ENCODE data around the gene LRRC74B. TPM values are rescaled to one million over a fixed set of nuclear protein-coding genes. Genes with fewer than 3 reads are reported as not detected.
"Not testable (repeated sequence)": the region's sequence is repeated elsewhere in the genome, so short reads cannot be mapped to it uniquely, and the experiment has no call there.

Gene LRRC74B
- total RNA-seq, 2 donors from 2014 or later: not detected

DNA sequence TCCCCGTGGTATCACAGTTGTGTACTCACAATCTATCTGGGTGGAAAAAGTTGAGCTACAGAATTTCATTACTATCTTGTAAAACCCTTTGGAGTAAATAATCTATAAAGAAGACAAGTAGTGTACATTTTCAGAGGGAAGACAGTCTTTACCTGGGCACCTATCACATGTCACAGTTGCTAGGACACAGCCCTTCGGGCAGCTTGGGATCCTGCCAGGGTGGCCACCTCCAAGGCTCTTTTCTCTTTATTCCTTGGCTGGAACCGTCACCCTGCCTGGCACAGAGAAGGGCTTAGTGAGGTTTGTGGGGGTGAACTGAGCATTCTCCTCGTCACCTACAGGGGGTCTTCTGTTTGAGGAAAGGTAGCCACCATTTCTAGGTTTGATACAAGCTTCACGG lies 23.6 kb downstream of the LRRC74B start:
- H3K4me3 Mint-ChIP-seq: no peak overlapping the region
- no peak overlapping the region for H3K27ac Mint-ChIP-seq
- peaks cover 6% of the 10 kb centered on the region for H3K27me3 Mint-ChIP-seq
- no peak for ATAC-seq (replicated peaks)
- H3K36me3 Mint-ChIP-seq (ENCODE audit: low read depth): no peaks in the 10 kb centered on the region
- no peaks in the 10 kb centered on the region for H3K9me3 Mint-ChIP-seq
- H3K4me1 Mint-ChIP-seq: peaks cover 7% of the 10 kb centered on the region

DNA sequence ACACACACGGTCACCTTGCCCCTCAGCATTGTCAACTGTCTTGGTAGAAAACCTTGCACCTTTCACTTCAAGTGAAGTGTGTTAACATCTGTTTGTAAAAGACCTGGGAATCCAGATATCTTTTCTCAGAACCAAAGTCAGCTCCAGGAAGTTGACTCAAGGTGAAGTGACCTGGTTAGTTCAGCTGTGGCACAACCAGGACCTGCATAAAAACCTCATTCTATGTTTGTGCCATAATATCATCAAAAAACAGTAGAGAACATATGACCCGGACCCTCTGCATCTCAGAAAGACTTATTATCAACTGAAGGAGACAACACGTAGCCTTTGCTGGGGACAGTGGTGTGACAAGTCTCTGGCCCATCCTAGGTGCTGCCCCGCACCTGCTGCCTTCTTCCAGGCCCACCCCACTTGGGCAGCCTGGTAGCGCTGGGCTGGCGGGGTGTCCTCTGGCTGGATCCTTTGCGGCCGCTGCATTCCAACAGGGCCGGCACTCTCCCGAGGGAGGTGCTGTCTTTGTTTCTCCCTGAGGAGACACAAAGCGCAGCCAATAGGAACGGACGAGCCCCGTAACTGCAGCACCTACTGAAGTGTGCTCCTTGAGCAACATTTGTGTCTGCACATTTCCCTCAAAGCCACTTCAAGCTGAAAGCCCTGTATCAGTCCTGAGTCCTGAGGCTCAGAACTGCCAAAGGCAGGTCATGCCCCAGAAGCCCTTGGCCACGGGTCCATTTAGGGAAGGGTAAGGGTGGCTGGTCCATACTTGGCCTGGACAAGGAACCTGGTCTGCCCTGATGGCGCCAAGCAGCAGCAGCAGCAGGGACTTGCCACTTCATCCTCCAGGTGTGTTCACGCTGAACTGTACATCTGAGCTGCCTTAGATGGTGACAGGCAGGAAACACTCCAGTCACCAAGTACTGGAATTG lies 25.2 kb downstream of the LRRC74B start:
- Mint-ChIP-seq H3K4me3 (no peak overlapping the region), H3K4me1 (peaks cover 7% of the 10 kb centered on the region), H3K9me3 (no peaks in the 10 kb centered on the region), H3K27ac (no peak overlapping the region), H3K36me3 (ENCODE audit: low read depth) (no peaks in the 10 kb centered on the region), H3K27me3 (peaks cover 6% of the 10 kb centered on the region)
- ATAC-seq (replicated peaks): no peak

DNA sequence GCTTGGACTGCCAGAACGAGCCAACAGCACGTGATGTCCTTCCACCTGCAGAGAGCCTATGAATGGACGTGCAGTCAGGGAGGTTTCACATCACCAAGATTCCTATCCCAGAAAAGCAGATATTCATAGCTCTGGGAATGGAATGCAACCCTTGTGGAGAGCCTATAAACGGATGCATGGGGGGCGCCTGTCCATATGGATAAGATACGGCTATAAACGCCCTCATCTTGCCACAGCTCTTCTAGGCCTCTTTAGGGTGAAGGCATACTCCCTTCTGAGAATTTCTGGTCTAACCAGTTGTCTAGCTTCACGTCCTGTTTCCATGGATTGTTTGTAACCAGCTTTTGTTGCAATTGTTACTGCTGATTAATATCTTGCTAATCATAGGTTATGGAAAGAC lies 26.1 kb downstream of the LRRC74B start:
- H3K4me1 Mint-ChIP-seq; H3K9me3 Mint-ChIP-seq; H3K27ac Mint-ChIP-seq; H3K27me3 Mint-ChIP-seq; H3K4me3 Mint-ChIP-seq; H3K36me3 Mint-ChIP-seq (ENCODE audit: low read depth); ATAC-seq (replicated peaks): not testable (repeated sequence)

DNA sequence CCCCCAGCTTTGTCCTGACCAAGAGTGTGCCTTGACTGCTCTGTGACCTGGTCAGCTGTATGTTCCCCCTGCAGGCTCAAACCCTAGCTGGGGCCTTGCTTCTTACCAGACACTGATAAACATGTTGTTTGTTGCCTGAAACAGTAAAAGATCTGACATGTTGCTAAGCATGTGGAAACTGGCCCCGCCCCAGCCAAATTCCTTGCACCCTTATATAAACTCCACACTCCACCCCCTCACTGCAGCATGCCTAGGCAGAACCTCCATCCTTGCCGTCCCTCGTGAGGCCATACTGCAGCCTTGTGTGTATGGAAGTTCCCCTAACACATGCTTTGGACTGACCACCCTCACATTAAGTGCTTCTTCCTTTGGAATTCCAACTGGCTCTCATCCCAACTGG lies 27.3 kb downstream of the LRRC74B start:
- H3K36me3 Mint-ChIP-seq (ENCODE audit: low read depth): no peaks in the 10 kb centered on the region
- H3K4me1 Mint-ChIP-seq: peaks cover 5% of the 10 kb centered on the region
- H3K4me3 Mint-ChIP-seq: no peak overlapping the region
- H3K27me3 Mint-ChIP-seq: peaks cover 3% of the 10 kb centered on the region
- H3K9me3 Mint-ChIP-seq: no peaks in the 10 kb centered on the region
- H3K27ac Mint-ChIP-seq: no peak overlapping the region
- no peak for ATAC-seq (replicated peaks)

DNA sequence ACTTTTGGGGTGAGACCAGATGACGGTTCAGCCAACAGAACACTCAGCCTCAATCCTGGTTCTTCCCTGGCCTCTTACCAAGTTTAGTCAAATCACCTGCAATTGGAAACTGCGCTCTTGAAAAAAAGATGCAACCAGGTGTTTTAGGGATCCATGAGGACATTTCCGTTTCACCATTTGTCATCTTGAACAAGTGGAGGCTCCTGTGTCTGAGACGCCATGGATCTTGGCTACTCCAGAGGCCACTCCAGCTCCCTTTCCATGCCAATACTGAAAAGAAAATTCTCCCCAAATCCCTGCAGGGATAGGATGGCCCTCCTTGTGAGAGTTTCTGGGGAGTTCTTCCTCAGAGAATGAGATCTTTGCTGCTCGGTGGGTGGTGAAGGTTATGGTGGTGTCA lies 27.7 kb downstream of the LRRC74B start:
- H3K36me3 Mint-ChIP-seq (ENCODE audit: low read depth): no peaks in the 10 kb centered on the region
- no peak for ATAC-seq (replicated peaks)
- H3K4me3 Mint-ChIP-seq: no peak overlapping the region
- no peaks in the 10 kb centered on the region for H3K9me3 Mint-ChIP-seq
- H3K27ac Mint-ChIP-seq: no peak overlapping the region
- H3K4me1 Mint-ChIP-seq: peaks cover under 1% of the 10 kb centered on the region
- H3K27me3 Mint-ChIP-seq: peaks cover 3% of the 10 kb centered on the region

DNA sequence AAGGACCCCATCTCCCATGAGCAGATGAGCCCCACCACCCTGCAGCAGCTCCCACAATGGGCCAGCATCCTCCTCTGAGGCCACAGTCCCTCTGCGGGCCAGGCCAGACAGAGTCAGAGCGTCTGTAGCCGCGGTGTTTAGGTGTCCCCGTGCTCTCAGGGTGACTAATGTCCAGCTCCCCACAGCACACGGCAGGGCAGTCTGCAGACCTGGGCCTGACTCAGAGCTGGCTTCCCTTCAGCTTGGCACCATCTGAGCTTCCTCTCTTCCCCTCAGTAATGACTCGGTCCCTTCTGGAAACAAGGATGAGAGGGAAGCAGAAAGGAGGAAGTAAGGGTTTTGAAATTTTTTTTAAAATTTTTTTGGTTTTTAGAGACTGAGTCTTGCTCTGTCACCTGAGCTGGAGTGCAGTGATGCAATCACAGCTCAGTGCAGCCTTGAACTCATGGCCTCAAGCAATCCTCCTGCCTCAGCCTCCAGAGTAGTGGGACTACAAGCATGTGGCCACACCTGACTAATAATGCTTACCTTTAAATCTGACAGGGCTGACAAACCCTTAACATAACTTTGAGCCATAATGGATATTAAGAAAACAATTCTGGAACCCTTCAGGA lies 28.5 kb downstream of the LRRC74B start:
- no peak overlapping the region for H3K4me3 Mint-ChIP-seq
- peaks cover 3% of the 10 kb centered on the region for H3K27me3 Mint-ChIP-seq
- H3K9me3 Mint-ChIP-seq: no peaks in the 10 kb centered on the region
- no peaks in the 10 kb centered on the region for H3K4me1 Mint-ChIP-seq
- no peak overlapping the region for H3K27ac Mint-ChIP-seq
- peak; percentile 23 for ATAC-seq (replicated peaks)
- no peaks in the 10 kb centered on the region for H3K36me3 Mint-ChIP-seq (ENCODE audit: low read depth)

DNA sequence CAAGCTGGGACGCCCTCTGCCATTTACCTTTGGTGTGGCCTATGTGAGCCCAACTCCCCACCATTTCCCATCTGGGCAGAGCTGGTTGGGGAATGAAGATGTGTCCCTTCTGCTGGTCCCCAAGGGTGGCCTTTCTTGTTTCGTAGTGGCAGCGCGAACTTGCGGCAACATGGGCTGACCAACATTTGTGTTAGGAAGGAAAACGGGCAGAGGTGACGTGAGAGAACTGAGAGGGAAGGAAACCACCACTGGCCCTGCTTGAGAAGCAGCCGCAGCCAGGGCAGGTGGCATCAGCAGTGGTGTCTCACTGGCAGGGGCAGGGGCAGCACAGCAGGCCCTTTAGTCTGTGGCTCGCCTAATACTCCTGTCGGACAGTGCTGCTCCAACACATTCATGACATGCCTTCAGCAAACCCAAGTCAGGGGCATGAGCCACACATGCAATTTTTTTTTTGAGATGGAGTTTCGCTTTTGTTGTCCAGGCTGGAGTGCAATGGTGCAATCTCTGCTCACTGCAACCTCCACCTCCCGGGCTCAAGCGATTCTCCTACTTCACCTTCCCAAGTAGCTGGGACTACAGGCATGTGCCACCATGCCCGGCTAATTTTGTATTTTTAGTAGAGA lies 29.9 kb downstream of the LRRC74B start:
- Mint-ChIP-seq H3K9me3 (no peaks in the 10 kb centered on the region), H3K4me1 (no peaks in the 10 kb centered on the region), H3K36me3 (ENCODE audit: low read depth) (no peaks in the 10 kb centered on the region), H3K27ac (no peak overlapping the region), H3K4me3 (no peak overlapping the region), H3K27me3 (no peaks in the 10 kb centered on the region)
- no peak for ATAC-seq (replicated peaks)

DNA sequence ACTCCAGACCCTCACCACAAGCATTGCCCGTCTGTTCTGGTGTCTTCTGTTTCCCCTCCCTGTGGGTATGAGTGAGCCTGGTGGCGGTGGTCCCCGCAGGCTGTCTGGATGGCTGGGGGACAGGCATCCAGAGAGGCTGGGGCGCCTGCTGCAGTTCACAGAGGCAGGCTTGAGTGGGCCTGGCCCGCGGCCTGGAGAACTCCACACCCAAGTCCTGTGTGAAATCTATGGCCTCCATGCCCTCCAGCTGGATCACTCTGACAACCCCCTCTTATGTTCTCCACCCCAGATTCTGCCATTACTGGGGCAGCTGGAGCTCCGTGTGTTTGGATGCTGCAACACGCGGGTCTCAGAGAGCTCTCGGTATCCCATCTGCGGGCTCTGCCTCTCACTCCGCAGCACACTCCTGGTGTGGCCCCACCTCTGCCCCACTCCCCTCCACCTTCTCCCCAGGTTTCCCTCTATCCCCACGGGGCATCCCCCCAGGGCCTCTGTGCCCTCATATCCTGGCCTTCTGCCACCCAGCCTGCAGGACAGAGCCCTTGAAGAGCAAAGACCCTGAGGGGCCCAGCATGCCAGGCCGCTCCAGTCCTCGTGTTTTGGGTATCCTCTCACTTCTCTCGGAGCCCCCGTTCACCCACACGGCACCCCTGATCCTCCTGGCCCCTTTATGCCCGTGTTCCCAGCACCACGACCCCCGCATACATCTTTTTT lies 31.3 kb downstream of the LRRC74B start:
- no peaks in the 10 kb centered on the region for H3K9me3 Mint-ChIP-seq
- H3K36me3 Mint-ChIP-seq (ENCODE audit: low read depth): no peaks in the 10 kb centered on the region
- H3K27me3 Mint-ChIP-seq: no peaks in the 10 kb centered on the region
- no peak overlapping the region for H3K27ac Mint-ChIP-seq
- no peaks in the 10 kb centered on the region for H3K4me1 Mint-ChIP-seq
- no peak overlapping the region for H3K4me3 Mint-ChIP-seq
- no peak for ATAC-seq (replicated peaks)

DNA sequence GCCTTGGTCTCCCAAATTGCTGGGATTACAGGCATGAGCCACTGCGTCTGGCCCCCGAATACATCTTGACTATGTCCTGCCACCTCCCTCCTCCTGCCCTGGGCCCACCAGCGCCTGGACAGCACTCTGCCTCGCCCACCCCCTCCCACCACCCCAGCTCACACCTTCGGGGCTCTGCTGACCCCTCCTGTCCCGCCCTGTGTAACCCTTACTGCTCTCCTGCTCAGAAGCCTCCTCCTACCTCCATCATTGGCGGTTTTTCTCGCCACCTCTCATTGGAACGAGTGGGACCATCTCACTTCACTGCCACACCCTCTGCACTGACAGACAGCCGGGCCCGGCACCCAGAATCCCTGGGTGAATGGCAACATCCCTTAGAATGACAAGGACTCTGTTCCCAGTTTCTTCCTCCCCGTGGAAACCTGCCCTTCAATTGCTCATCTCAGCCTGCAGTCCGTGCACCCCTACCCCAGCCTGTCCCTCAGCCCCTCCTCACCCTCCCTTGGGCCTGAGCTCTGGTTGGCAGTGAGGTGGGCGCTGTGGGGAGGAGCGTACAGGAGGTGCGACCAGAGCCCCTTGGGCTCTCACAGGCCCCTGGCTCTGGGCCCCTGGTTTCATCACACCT lies 32.2 kb downstream of the LRRC74B start:
- no peak for ATAC-seq (replicated peaks)
- Mint-ChIP-seq H3K4me1 (no peaks in the 10 kb centered on the region), H3K27ac (no peak overlapping the region), H3K27me3 (no peaks in the 10 kb centered on the region), H3K9me3 (no peaks in the 10 kb centered on the region), H3K4me3 (no peak overlapping the region), H3K36me3 (ENCODE audit: low read depth) (no peaks in the 10 kb centered on the region)

DNA sequence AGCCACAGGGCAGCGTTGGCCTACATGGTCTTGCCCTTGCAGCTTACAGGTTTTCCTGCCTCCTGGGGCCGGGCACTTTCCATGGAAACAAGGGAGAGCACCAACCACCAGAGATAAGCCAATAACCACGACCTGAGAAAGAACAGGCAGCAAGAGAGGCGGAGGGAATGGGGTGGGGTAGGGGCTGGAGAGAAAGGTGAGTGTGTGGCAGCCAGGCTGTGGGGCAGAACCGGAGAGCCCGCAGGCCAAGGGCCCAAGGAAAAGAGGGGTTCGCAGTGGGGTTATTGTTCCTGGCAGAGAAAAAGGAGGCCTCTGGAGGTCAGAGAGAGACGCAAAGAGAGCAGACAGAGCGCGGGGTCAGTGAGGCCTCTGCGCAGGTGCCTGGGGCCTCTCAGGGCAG lies 33.2 kb downstream of the LRRC74B start:
- Mint-ChIP-seq H3K9me3 (no peaks in the 10 kb centered on the region), H3K27ac (no peak overlapping the region)
- ATAC-seq (replicated peaks): no peak

DNA sequence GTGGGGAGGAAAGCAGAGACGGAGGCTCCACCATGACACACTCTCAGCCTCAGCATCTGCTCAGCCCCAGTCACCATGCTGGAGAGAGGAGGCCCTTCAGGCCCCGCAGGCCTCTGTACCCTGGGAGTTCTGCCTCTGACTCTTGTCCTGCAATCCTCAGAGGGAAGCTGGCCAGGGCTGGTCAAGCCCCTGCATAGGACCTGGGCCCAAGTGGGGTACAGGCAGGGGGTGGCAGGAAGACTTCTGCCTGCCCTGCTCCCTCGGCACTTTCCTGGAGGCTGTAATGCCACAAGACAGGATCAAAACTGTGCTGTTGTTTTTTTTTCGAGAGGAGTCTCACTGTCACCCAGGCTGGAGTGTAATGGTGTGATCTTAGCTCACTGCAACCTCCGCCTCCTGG lies 33.7 kb downstream of the LRRC74B start:
- H3K9me3 Mint-ChIP-seq: no peaks in the 10 kb centered on the region
- no peaks in the 10 kb centered on the region for H3K36me3 Mint-ChIP-seq (ENCODE audit: low read depth)
- no peaks in the 10 kb centered on the region for H3K4me1 Mint-ChIP-seq

More for the DNA sequence above, 33.2 kb downstream of the LRRC74B start:
- no peak overlapping the region for H3K4me3 Mint-ChIP-seq
- no peaks in the 10 kb centered on the region for H3K27me3 Mint-ChIP-seq
- H3K36me3 Mint-ChIP-seq (ENCODE audit: low read depth): no peaks in the 10 kb centered on the region
- H3K4me1 Mint-ChIP-seq: no peaks in the 10 kb centered on the region

DNA sequence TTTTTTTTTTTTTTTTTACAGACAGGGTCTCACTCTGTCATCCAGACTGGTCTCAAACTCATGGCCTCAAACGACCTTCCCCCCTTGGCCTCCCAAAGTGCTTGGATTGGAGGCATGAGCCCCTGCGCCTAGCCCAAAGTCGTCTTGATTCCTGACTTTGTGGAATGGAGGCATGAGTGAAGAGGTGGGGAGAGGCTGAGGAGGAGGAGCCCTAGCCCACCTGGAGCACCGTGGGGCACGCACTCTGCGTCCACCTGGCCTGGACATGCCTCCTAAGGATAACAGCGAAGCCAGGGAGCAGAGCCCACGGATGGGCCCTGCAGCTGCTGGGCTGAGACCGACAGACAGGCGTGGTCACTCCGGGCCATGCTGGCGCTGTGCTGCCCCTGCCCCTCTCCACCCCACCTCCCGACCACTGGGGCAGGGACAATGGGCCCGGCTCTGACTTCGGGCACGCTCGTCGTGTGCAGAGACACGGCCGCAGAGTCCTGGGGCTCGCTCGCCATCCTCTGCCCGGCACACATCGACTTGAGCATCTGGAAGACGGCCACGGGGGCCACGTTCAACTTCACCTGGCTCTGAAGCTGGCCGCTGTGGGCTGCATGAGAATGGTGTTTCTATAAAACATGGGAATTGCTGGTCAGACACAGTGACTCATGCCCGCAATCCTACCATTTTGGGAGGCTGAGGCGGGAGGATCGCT lies 34.8 kb downstream of the LRRC74B start:
- Mint-ChIP-seq H3K36me3 (ENCODE audit: low read depth) (no peaks in the 10 kb centered on the region), H3K9me3 (no peaks in the 10 kb centered on the region), H3K27me3 (no peaks in the 10 kb centered on the region), H3K27ac (no peak overlapping the region), H3K4me3 (no peak overlapping the region), H3K4me1 (no peaks in the 10 kb centered on the region)
- ATAC-seq (replicated peaks): no peak

More for the DNA sequence above, 33.7 kb downstream of the LRRC74B start:
- H3K27ac Mint-ChIP-seq: no peak overlapping the region
- no peak for ATAC-seq (replicated peaks)
- H3K4me3 Mint-ChIP-seq: no peak overlapping the region
- H3K27me3 Mint-ChIP-seq: no peaks in the 10 kb centered on the region

DNA sequence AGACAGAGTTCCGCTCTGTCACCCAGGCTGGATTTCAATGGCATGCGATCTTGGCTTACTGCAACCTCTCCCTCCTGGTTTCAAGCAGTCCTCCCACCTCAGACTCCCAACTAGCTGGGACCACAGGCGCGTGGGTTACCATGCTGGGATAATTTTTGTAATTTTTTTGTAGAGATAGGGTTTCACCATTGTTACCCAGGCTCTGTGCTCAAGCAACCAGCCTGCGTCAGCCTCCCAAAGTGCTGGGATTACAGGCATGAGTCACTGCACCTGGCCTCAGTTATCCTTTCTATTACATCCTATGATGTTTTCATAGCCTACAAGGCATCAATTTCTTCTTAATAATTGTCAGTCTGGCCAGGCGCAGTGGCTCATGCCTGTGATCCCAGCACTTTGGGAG lies 36.5 kb downstream of the LRRC74B start:
- H3K4me3 Mint-ChIP-seq: no peak overlapping the region
- H3K27me3 Mint-ChIP-seq: no peaks in the 10 kb centered on the region
- no peaks in the 10 kb centered on the region for H3K4me1 Mint-ChIP-seq
- no peaks in the 10 kb centered on the region for H3K36me3 Mint-ChIP-seq (ENCODE audit: low read depth)
- no peak for ATAC-seq (replicated peaks)
- no peaks in the 10 kb centered on the region for H3K9me3 Mint-ChIP-seq
- no peak overlapping the region for H3K27ac Mint-ChIP-seq

DNA sequence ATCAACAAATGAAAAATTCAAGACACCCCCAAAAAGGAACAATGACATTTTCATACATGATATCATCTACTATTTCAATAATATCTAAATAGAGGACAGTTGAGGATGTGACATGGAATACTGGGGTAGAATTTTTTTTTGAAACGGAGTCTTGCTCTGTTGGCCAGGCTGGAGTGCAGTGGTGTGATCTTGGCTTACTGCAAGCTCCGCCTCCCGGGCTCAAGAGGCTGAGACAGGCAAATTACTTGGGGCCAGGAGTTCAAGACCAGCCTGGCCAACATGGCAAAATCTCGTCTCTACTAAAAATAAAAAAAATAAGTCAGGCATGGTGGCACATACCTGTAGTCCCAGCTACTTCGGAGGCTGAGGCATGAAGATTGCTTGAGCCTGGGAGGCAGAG lies 41.4 kb downstream of the LRRC74B start:
- H3K9me3 Mint-ChIP-seq: no peaks in the 10 kb centered on the region

More for the DNA sequence above, 41.4 kb downstream of the LRRC74B start:
- Mint-ChIP-seq H3K27ac (no peak overlapping the region), H3K36me3 (ENCODE audit: low read depth) (no peaks in the 10 kb centered on the region), H3K27me3 (peaks cover 3% of the 10 kb centered on the region), H3K4me1 (no peaks in the 10 kb centered on the region), H3K4me3 (no peak overlapping the region)
- ATAC-seq (replicated peaks): no peak
